HG02973 (cell line): ENCODE results near the gene CAMK2A.
"Not testable (repeated sequence)": the region's sequence is repeated elsewhere in the genome, so short reads cannot be mapped to it uniquely, and the experiment has no call there.

Source experiments
- ATAC-seq: cut with Tn5 transposase; IDR thresholded peaks from one replicate; pipeline ENCODE4 v1.9.1; 2021; ENCODE audit warnings: moderate library complexity; ENCODE audit not compliant: unreplicated experiment

CAMK2A gene

DNA sequence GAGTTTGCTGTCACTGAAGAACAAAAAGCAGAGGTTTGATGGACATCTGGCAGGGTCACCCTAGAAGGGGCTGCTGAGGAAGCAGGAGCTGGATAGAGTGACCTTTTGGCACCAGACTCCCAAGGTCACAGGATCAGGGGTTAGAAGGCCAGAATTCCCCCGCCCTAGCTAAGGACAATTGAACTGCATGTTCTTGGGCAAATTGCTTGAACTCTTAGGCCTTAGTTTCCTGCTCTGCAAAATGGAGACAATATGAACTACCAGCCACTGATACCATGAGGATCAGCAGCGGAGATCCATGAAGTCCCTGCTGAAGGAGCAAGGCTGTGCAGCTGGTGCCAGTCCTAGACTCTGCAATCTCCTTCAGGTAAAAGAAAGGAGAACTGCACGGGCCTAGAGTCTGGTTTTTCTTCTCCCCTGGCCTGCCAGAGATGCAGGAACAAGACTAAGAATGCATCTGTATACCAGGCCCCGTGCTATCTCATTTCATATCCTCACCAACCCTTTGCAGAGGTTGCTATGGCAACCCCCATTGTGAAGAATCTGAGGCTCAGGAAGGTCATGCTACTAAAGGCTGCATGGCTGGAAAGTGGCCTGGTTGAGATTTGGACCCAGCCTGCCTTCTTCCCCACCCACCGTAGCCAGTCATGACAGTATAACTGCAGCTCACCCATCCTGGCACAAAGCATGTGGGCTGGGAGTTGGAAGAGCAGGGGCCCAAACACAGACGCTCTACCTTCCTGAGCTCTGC, 33.7 kb downstream of the CAMK2A start:
- no peak for ATAC-seq

DNA sequence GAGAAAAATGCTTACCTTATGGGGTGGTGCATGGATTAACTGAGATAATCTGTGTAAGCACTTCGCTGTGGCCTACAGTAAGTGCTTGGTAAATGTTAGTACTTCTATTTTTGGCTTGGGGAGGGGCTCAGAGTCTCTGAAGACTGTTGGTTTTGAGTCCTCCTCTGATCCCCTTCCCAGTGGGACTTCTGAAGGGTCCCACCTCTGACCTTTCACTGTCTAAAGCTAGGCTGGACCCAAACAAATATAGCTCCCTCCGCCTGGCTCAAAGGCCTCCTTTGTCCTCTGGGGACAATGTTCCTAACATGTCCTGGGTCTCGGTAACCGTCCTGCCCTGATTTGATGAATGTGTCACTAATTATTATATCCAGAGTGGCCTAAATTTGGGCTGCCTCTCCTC, 34.8 kb downstream of the CAMK2A start:
- no peak for ATAC-seq

DNA sequence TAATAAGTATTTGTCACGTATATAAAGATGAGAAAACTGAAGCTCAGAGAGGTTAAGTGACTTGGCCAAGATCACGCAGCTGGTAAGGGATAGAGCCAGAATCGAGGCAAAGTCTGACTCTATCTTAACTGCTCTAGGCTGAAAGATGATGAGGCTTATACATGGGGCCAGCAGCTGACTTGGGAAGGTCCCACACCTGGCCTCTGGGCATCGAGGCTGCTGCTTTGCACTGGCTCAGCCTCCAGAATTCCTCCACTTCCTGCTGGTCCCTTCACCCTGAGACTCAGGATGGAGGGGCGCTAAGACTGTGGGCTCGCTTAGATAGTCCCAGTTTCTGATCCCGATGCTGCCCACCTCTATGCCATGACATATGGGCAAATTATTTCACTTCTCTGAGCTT, 35.2 kb downstream of the CAMK2A start:
- ATAC-seq, result no peak

DNA sequence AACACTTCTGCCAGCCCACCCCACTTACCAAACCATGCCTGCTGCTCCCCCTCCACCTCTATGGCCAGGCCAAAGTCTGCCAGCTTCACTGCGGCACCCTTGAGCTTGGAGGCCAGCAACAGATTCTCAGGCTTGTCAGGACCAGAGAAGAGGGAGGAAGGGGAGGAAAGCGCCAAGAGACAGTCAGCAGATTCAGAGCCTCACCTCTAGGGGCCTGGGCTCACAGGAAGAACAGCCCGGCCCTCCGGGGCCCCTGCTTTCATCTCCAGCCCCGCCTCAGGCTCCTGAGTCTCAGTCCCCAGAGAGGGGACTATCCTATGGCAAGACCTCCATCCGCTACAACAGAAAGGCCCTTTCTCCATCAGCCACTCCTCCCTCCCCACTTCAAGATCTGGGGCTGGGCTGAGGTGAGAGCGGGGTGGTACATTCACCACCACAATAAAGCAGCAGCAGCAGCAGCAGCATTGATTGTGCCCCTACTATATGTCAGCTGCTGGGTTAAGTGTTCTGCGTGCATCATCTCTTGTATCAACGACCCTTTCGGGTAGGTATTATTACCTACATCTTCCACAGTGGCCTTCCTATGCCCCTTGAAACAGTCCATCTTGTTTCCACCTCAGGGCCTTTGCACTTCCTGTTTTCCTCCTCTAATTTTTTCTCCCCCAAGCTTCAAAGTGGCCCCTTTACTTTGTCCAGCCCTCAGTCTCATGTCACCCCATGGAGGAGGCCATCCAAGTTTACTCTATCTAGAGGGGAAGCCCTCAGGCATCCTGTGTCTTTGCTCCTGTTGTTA, 36.0 kb downstream of the CAMK2A start:
- no peak for ATAC-seq

DNA sequence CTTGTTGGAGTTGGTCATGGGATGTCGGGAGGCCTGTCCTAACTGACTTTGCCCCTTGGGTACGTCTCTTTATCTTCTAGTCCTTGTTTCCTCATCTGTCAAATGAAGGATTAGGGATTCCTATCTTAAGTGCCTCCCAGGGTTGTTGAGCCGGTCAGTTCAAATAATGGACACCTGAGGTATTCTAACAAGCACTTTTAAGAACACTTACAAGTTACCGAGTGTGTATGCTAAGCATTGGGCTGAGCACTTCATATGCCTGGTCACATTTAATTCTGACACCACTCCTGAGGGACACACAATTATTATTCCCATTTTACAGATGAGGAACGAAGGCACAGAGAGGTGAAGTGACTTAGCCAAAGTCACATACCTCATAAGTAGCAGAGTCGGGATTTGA, 37.1 kb downstream of the CAMK2A start:
- no peak for ATAC-seq

DNA sequence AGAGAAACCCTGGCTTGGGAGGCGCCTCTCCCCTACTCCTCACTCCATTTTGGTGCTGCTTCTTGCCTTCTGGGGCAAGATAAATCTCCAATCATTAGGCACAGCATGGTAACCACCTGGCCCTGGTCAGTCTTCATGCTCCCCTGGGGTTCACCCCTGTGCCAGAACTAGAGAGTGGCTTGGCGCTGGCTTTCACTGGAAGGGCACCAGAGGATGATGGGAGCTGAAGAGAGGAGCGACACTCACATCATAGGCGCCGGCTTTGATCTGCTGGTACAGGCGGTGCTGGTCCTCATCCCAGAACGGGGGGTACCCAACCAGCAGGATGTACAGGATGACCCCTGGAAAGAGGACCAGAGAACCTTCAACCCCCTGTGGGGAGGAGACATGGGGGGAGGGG, 38.1 kb downstream of the CAMK2A start:
- no peak for ATAC-seq

DNA sequence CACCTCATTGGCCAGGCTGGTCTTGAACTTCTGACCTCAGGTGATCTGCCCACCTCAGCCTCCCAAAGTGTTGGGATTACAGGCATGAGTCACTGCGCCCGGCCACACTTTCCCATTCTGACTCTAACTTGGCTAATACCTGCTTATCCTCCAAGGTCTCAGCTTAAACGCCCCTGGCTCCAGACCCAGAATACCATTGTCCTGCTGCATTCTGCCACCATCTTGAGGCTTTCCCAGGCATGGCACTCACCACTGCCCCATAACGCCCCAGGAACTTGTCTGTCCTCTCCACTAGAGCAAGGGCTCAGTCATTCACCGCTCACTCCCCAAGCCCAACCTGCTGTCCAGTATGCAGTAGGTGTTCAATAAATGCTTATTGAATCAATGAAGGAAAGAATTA, 39.8 kb downstream of the CAMK2A start:
- no peak for ATAC-seq

DNA sequence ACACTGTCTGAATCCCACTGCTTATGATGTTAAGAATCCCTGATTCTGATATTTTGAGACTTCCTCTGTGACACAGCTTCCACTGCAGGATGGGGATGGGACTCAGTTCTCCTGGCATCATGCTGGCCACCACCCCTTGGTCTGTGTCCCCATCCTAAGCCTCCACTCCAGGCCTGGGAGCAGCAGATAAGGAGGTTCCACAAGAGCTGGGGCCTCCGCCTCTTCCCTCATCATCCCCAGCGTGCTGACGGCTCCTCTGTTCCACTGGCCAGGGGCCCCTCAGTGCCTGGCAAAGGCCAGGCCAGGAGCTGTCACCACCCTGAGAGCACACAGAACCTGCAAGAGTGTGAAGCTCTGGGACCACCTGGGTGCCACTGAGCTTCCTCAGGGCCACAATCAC, 40.6 kb downstream of the CAMK2A start:
- no peak for ATAC-seq

DNA sequence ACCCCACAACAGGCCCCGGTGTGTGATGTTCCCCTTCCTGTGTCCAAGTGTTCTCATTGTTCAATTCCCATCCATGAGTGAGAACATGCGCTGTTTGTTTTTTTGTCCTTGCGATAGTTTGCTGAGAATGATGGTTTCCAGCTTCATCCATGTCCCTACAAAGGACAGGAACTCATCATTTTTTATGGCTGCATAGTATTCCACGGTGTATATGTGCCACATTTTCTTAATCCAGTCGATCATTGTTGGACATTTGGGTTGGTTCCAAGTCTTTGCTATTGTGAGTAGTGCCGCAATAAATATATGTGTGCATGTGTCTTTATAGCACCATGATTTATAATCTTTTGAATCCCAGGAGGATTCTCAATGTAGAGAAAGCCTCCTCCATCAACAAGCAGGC, 41.1 kb downstream of the CAMK2A start:
- ATAC-seq, result not testable (repeated sequence)

DNA sequence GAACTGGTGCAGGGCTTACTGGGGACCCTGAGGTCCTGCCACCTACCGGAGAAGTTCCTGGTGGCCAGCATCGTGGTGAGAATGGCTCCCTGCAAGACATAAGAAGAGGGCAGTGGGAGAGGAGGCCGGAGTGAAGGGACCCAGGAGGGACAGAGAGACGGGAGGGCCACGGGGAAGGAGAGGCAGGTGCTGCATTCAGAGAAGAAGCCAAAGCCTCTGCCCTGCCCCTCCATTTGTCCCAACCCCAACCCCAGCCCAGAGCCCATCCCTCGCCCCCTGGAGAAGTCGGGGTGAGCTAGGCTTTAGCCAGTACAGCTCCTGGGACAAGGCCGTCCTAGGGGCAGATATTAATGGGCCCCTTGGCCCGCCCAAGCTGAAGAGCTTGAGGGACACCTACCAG, 41.8 kb downstream of the CAMK2A start:
- ATAC-seq, result no peak

DNA sequence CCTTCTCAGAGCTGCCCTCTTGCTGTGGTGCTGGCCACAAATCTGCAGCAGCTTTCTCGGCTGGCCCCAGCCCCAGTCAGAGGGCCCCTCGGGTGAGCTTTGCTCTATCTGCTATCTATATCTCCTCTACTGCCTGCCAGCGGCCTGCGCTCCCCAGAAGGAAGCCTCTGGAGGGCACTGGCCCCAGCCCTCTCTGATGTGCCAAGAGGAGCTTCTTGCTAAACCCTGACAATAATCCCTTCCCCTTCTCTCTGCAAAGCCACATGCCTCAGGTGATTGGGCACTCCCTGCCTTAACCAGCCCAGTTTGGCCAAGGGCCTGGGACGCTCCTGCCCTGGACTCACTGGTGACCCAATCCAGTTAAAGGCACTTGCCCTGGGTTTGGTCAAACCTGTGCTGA, 42.7 kb downstream of the CAMK2A start:
- no peak for ATAC-seq

DNA sequence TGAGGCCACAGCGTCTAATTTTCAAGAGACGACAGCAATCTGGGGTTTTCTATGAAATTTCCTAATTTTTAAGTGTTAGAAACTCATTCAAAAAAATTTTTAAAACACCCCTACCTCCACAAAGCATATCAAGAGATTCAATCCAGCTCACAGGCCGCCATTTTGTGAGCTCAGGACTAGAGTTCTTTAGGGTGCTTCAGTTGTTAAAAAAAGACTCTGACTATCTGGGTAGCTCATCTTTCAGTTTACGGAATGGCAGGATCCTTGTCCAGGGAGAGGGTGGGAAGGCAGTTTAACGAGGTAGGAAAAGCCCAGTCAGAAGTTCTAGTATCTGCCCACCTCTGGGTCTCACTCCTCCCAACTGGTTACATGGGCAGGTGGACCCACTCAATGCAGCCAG, 43.1 kb downstream of the CAMK2A start:
- no peak for ATAC-seq

DNA sequence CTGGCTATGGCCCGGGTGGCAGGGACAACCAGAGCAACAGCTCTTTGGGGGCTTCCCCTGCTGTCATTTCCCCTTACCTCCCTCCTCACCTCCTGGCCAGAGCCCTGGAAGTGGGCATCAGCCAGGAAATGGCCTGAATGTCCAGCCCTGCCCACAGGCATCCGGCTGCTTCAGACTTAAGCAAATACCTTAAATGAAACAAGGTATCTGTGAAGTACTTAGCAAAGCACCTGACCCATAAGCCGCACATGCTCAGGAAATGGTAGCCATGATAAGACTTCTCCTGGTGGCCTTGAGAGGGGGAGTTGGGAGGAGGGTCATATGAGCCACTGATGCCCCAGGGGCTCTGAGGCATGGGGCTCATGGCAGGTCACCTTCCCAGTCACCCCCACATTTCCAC, 43.8 kb downstream of the CAMK2A start:
- no peak for ATAC-seq

DNA sequence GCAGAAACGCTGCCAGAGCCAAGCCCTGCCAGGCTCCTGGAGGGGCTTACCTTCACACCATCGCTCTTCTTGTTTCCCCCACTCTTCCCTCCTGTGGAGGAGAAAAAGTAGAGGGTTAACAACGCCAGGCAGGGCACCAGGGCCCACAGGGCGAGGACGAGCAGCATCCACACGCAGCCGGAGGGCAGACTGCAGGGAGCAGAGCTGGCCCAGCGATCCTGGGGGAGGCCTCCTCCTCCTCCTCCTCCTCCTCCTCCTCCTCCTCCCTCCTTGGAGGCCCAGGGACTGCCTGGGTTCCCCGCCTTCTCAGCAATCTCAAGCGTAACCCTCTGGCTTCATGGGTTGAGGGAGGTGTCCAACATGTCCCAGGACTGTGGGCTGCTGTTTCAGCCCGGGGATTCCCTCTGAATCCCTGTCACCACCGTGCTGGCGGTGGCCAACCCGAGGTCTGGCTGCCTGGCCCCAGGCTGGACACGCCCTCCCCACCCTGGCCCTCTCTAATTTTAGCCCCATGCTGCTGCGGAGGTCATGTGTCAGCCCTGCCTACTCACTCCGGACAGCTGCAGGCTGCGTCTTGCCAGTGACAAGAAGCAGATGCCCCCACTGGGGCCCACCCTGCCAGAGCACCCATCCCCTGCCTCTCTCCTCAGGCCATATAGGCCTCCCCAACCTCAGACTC, 44.3 kb downstream of the CAMK2A start:
- ATAC-seq, result no peak

DNA sequence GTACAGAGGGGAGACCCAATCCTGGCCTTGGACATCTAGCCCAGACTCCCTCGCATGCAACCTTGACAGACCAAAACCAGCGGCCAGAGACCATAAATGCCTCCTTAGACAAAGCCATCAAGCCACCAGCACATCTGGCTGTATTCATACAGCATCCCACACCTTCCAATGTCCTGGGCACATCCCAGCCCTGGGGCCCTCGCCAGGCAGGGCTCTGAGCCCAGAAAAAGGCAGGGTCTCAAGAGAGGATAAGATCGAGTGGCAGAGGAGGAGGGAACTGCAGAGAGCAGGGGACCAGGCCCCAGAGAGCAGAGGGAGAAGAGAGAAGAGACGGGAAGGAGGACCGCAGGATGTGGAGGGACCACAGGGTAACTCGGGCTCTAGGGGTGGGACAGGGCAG, 45.4 kb downstream of the CAMK2A start:
- ATAC-seq, result no peak

DNA sequence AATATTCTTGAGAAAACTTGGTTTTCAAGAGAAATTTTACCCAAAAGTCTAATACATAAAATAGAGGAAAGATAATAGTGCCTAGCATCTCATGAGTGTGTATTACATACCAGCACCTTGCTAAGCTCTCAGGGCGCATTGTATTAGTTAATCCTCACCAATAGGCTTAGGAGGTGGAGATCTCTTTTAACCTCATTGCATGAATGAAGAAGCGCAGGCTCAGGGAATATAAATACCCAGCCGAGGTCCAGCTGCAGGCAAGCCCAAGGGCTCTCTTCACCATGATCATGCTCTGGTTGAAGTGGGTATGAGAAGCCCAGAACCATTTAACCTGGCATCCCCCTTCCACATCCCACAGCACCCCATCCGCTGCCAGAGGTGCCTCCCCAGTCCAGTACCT, 46.0 kb downstream of the CAMK2A start:
- ATAC-seq, result no peak

DNA sequence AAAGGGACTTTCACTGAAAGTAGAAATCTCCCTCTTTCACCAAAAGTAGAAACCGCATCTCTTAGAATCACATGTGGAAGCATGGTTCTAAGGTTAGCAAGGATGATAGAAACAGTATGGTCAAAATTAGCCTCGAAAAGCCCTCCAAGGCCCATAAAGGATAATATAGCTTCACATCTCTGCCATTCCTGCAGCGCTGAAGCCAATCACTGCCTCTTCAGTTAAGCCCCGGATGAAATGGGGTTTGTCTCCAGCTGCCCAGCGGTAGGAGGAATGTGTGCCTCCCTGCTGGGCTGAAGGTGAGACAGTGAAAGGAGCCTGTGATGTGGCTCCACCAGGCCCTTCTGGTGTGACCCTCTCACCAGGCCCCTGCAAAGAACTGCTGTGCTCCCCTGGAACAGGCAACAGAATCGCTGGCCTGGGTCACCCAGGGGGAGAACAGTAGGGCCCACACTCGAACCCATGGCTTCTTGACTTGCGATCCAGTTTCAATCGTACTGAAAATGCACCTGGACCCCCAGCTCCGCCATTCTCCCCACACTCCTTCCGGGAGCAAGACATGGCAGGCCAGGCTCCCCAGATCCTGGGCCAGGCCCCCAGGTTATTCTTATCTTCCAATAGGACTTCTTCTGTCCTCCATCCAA, 47.2 kb downstream of the CAMK2A start:
- ATAC-seq, result no peak

DNA sequence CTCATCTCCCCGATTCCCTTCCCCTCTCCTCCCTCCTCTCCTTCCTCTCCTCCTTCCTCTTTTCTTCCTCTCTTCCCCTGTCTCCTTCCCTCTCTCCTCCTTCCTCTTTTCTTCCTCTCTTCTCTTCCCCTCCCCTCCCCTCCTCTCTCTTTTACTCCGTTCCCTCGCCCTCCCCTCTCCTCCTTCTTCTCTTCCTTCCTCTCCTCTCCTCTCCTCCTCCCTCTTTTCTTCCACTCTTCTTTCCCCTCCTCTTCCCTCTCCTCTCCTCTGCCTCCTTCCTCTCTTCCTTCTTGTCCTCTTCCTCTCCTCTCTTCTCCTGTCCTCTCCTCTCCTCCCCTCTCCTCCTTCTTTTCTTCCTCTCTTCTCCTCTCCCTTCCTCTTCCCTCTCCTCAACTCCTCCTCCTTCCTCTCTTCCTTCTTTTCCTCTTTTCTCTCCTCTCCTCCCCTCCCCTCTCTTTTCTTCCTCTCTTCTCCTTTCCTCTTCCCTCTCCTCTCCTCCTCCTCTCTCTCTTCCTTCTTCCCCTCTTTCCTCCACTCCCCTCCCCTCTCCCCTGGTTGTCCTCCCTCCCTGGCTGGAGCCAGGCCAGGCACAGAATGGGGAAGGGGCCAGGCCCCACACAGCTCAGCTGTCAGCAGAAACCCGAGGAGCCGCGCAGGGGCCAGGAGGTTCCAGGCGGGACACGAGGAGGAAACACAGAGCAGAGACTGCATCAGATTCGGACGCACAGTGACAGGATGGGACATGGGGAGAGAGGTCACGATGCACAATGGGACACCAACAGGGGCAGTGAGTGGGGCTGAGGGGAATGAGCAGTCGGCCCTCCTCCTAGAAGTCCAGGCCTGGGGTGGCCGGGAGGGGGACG, 48.0 kb downstream of the CAMK2A start:
- ATAC-seq, result no peak

DNA sequence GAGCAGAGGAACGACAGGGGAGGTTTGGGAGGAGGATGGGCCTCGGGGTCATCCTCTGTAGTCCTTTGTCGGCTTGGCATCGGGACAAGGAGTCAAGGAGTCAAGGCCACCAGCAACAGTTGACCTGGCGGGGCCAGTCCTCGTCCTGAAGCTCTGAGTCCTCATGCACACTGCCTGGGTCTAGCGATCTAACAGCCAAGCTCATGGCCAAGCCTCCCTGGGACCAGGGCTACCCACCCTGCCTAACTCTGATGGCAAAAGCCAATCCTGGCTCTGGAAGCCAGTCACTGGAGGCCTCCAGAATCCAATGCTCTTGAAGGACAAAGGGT, 49.8 kb downstream of the CAMK2A start:
- ATAC-seq, result no peak

DNA sequence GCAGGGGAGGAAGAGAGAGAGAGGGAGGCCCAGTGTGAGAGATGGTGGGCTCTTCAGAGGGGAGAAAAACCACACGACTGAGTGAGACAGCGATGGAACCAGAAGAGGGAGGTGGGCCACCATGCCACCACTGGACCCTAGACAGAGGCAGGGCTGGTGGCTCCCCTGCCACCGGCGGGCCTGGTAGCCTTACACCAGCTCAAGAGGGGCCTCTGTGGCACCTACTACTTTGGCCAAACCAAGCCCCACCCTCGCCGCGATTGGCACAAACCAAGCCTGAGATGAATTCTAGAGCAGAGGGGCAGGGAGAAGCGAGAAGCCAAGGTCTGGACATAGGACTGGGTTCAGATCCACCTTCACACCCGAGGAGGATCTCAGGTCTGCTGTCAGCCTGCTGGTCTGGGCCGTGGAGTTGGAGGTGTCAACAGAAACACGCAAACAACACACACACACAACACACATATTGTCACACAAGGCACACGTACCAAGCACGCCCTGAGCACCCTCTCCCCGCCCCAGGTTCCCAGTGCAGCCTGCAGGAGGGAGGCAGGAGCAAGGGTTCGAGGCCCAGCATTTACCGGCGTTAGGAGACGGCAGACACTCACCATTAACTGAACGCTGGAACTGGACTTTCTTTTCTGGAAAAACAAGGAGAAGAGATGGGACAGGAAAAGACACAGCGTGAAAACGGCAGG, 50.3 kb downstream of the CAMK2A start:
- ATAC-seq, result no peak
